Activated CD4-positive, alpha-beta T cell treated with anti-CD3 and anti-CD28 coated beads, Interleukin-2, amount 10 ng/mL, durations not matched to agents 24 days and 14 days (primary cell): ENCODE measurements around the gene IPO11. TPM values are rescaled to one million over a fixed set of nuclear protein-coding genes. Genes with fewer than 3 reads are reported as not detected.

Source experiments
- total RNA-seq: library from RNA; stranded (reverse); gene quantifications from 2 replicates; pipeline ENCODE4 v1.2.3, GENCODE V29; 2022

The IPO11 gene
- total RNA-seq, 1 donor from 2014 or later = 60.9 TPM

Other genes with a start within 250 kb of the IPO11 start
- 238 and 244 TPM in 2 replicates for gene KIF2A, start 106.6 kb upstream of the IPO11 start, total RNA-seq
- 48.8 and 49.3 TPM in 2 replicates for gene DIMT1, start 8.9 kb upstream of the IPO11 start, total RNA-seq
- gene LRRC70, start 166.1 kb downstream of the IPO11 start, total RNA-seq = 0.73 and 2.0 TPM in 2 replicates